T-helper 1 cell treated with Interleukin-12 subunit alpha and Interleukin-12 subunit beta and Interleukin-4 antibody, amounts not matched to agents 30 μg/mL and 1 μg/mL, for 36 hours (primary cell): Measurements from ENCODE around the gene KIF3A.
"Not testable (repeated sequence)": the region's sequence is repeated elsewhere in the genome, so short reads cannot be mapped to it uniquely, and the experiment has no call there.

Source experiments
- H3K27ac Mint-ChIP-seq: one replicate; pipeline ENCODE4 v1.8.0; 2021; ENCODE audit warnings: mild to moderate bottlenecking, mixed read lengths
- H3K27me3 Mint-ChIP-seq: one replicate; pipeline ENCODE4 v1.8.0; 2021; ENCODE audit warnings: low read depth, mixed read lengths
- H3K36me3 Mint-ChIP-seq: one replicate; pipeline ENCODE4 v1.8.0; 2021; ENCODE audit warnings: low read depth, mixed read lengths
- H3K4me1 Mint-ChIP-seq: one replicate; pipeline ENCODE4 v1.8.0; 2021; ENCODE audit warnings: low read depth, mixed read lengths
- H3K4me3 Mint-ChIP-seq: one replicate; pipeline ENCODE4 v1.8.0; 2021; ENCODE audit warnings: mild to moderate bottlenecking, moderate library complexity, mixed read lengths
- H3K9me3 Mint-ChIP-seq: one replicate; pipeline ENCODE4 v1.8.0; 2021; ENCODE audit warnings: mixed read lengths

KIF3A gene

GRCh38 chr5:132737982-132738681 lies 786 bp upstream of the KIF3A start:
- Mint-ChIP-seq H3K36me3 (peaks cover 6% of the 10 kb centered on the region), H3K4me1 (peaks cover 35% of the 10 kb centered on the region), H3K9me3 (no peaks in the 10 kb centered on the region), H3K27ac (peak overlapping the region; percentile 87), H3K4me3 (peak overlapping the region; percentile 89), H3K27me3 (peaks cover 19% of the 10 kb centered on the region)

GRCh38 chr5:132734687-132735086 lies 2.7 kb downstream of the KIF3A start:
- Mint-ChIP-seq H3K27me3 (peaks cover 3% of the 10 kb centered on the region), H3K4me3 (no peak overlapping the region), H3K4me1 (peaks cover 40% of the 10 kb centered on the region), H3K27ac (no peak overlapping the region), H3K9me3 (no peaks in the 10 kb centered on the region), H3K36me3 (peaks cover 11% of the 10 kb centered on the region)

GRCh38 chr5:132733499-132734148 lies 3.7 kb downstream of the KIF3A start:
- peaks cover 40% of the 10 kb centered on the region for H3K4me1 Mint-ChIP-seq

GRCh38 chr5:132729896-132730295 lies 7.5 kb downstream of the KIF3A start:
- Mint-ChIP-seq H3K36me3 (peaks cover 24% of the 10 kb centered on the region), H3K4me1 (peaks cover 17% of the 10 kb centered on the region), H3K4me3 (no peak overlapping the region), H3K9me3 (no peaks in the 10 kb centered on the region), H3K27ac (peak overlapping the region; percentile 34), H3K27me3 (no peaks in the 10 kb centered on the region)

More at GRCh38 chr5:132733499-132734148, 3.7 kb downstream of the KIF3A start:
- no peaks in the 10 kb centered on the region for H3K9me3 Mint-ChIP-seq
- no peak overlapping the region for H3K4me3 Mint-ChIP-seq
- H3K27me3 Mint-ChIP-seq, result no peaks in the 10 kb centered on the region
- no peak overlapping the region for H3K27ac Mint-ChIP-seq
- peaks cover 15% of the 10 kb centered on the region for H3K36me3 Mint-ChIP-seq

- H3K4me1 Mint-ChIP-seq, result peaks cover 6% of the 10 kb centered on the region
- no peaks in the 10 kb centered on the region for H3K9me3 Mint-ChIP-seq
- no peak overlapping the region for H3K27ac Mint-ChIP-seq
- no peaks in the 10 kb centered on the region for H3K27me3 Mint-ChIP-seq
- H3K4me3 Mint-ChIP-seq, result no peak overlapping the region
- H3K36me3 Mint-ChIP-seq, result peaks cover 35% of the 10 kb centered on the region
These were observed 11.6 kb downstream of the KIF3A start for GRCh38 chr5:132725745-132726144.

- Mint-ChIP-seq H3K9me3 (no peaks in the 10 kb centered on the region), H3K4me3 (no peak overlapping the region), H3K27me3 (no peaks in the 10 kb centered on the region), H3K4me1 (peaks cover 14% of the 10 kb centered on the region), H3K27ac (no peak overlapping the region), H3K36me3 (peaks cover 39% of the 10 kb centered on the region)
These were observed 18.6 kb downstream of the KIF3A start for GRCh38 chr5:132718544-132719312.

GRCh38 chr5:132714456-132715307 lies 22.7 kb downstream of the KIF3A start:
- peak overlapping the region; percentile 29 for H3K4me3 Mint-ChIP-seq
- peak overlapping the region; percentile 52 for H3K27ac Mint-ChIP-seq
- no peaks in the 10 kb centered on the region for H3K27me3 Mint-ChIP-seq
- no peaks in the 10 kb centered on the region for H3K9me3 Mint-ChIP-seq
- H3K36me3 Mint-ChIP-seq, result peaks cover 29% of the 10 kb centered on the region
- H3K4me1 Mint-ChIP-seq, result peaks cover 14% of the 10 kb centered on the region

GRCh38 chr5:132708645-132709044 lies 28.7 kb downstream of the KIF3A start:
- Mint-ChIP-seq H3K4me3 (no peak overlapping the region), H3K27me3 (no peaks in the 10 kb centered on the region), H3K36me3 (peaks cover 28% of the 10 kb centered on the region), H3K27ac (no peak overlapping the region), H3K9me3 (no peaks in the 10 kb centered on the region), H3K4me1 (peaks cover 15% of the 10 kb centered on the region)

GRCh38 chr5:132704875-132705274 lies 32.5 kb downstream of the KIF3A start:
- Mint-ChIP-seq H3K27me3 (no peaks in the 10 kb centered on the region), H3K4me1 (peaks cover 25% of the 10 kb centered on the region), H3K4me3 (no peak overlapping the region), H3K27ac (peak overlapping the region; percentile 50), H3K9me3 (no peaks in the 10 kb centered on the region), H3K36me3 (peaks cover 45% of the 10 kb centered on the region)

- Mint-ChIP-seq H3K27ac (no peak overlapping the region), H3K9me3 (peaks cover 3% of the 10 kb centered on the region), H3K27me3 (no peaks in the 10 kb centered on the region), H3K4me3 (no peak overlapping the region), H3K4me1 (peaks cover 11% of the 10 kb centered on the region), H3K36me3 (peaks cover 33% of the 10 kb centered on the region)
These were observed 41.4 kb downstream of the KIF3A start for GRCh38 chr5:132695956-132696355.

GRCh38 chr5:132692632-132692967 lies 44.7 kb downstream of the KIF3A start:
- Mint-ChIP-seq H3K9me3 (peaks cover 3% of the 10 kb centered on the region), H3K36me3 (peaks cover 17% of the 10 kb centered on the region), H3K4me1 (peaks cover 24% of the 10 kb centered on the region), H3K27me3 (no peaks in the 10 kb centered on the region), H3K27ac (no peak overlapping the region), H3K4me3 (no peak overlapping the region)

- H3K36me3 Mint-ChIP-seq, result peaks cover 14% of the 10 kb centered on the region
- not testable (repeated sequence) for H3K27me3 Mint-ChIP-seq, H3K9me3 Mint-ChIP-seq, H3K4me3 Mint-ChIP-seq
- peak overlapping the region; percentile 9 for H3K27ac Mint-ChIP-seq
- peaks cover 24% of the 10 kb centered on the region for H3K4me1 Mint-ChIP-seq
These were observed 45.4 kb downstream of the KIF3A start for GRCh38 chr5:132691755-132692631.

- Mint-ChIP-seq H3K27ac (no peak overlapping the region), H3K36me3 (peaks cover 15% of the 10 kb centered on the region), H3K27me3 (no peaks in the 10 kb centered on the region), H3K9me3 (peaks cover 3% of the 10 kb centered on the region), H3K4me3 (no peak overlapping the region), H3K4me1 (peaks cover 31% of the 10 kb centered on the region)
These were observed 47.2 kb downstream of the KIF3A start for GRCh38 chr5:132690156-132690555.
